ENCODE measurements around the gene PTPN14. TPM values are rescaled to one million over a fixed set of nuclear protein-coding genes. Genes with fewer than 3 reads are reported as not detected.

PTPN14 gene
- total RNA-seq, 1 donor from 2014 or later = 3.2 TPM

GRCh38 chr1:214459895-214460294 is 91.5 kb downstream of the PTPN14 start:
- ATAC-seq = no peak
- no peak for DNase-seq (ENCODE audit: low spot score)

GRCh38 chr1:214458541-214458940 is 92.9 kb downstream of the PTPN14 start:
- DNase-seq (ENCODE audit: low spot score) (no peak), ATAC-seq (no peak)

DNA sequence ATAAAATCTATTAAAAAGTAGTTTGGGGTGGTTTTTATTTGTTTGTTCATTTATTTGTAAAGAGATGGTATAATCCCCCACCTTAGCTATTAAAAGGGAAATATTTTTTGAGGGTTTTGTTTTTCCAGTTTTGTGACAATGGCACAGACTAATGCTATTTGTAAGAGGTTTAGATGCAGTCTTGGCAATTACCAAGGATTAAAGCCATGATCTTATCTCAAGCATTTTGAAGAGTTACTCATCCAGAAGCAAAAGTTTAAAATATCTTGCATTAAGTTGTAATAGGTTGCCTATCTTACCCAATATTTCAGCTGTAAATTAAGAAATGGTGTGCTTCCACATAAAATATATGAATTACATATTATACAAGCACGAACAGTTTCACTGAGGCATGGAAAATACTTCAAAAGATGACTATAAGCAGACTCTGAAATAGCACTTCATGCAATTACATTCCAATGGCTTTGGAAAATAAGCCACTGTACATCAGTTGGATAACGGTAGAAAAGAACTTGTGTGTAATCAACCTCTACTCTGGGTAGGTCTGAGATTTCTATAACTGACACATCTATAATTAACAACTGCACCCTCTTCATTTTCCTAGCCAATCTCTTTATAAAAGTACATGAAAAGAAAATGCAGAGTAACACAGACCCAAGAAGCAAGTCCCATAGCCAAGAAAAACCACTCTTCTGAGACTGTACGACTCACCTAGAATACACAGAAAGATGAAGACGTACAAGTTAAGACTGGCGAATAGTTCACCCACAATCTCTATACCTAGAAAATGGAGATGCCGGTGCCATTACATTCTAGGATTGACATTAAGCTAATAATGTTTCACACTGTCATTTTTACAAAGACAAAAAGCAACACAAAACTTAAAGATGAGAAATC is 95.2 kb downstream of the PTPN14 start:
- DNase-seq (ENCODE audit: low spot score) (no peak), ATAC-seq (no peak)

DNA sequence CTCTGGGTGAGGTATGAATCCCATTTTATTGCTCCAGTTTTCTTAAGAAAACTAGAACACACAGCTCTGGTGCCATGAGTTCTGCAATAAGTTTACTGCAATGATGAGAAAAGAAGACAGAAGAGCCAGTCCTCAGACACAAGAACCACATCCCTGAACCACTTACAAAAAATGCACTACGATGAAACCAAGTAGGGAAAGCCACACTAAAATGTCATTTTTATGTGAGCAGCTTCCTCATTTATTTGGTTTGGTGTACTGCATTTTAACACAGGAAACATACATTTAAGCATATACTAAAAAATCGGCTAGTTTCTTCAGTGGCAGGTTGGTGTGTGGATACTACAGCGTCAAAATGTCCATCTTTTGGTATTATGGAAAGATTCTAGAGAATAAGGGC is 95.9 kb downstream of the PTPN14 start:
- ATAC-seq = no peak
- DNase-seq (ENCODE audit: low spot score) = no peak

DNA sequence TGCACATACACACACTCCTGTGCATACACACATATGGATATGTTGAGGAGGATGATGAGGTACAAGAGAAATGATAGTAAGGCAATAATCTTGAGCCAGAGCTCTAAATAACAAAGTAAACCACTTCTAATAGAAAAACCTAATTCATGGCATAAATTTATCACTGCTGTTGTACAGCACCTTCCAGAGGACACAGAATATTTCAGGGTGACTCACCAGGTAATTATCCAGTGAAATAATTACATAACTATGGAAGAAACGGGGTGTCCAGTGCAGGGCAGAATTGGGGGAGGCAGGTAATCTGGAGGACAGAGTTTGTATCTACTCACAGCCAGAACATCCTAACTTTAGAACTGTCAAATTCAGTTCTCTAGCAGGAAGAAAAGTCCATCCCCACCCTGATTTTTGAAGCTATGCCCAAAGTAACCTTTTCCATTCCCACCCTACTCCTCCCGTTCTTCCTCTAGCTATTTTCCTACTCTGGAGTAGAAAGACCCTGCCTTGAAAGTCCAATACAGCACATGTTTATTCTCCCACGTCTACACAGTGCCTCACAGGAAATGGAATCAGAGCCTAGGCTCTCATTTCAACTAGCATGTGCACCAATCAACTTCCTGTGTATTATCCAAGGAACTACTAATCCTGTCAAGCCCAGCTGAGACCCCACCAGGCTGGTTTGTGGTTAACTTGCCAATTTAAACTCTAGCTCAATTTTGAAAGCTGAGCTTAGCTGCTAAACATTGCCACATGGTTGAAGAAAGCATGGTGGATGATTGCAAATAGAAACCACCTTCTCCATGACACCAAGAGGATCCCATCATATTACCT is 96.6 kb downstream of the PTPN14 start:
- ATAC-seq = no peak
- no peak for DNase-seq (ENCODE audit: low spot score)

DNA sequence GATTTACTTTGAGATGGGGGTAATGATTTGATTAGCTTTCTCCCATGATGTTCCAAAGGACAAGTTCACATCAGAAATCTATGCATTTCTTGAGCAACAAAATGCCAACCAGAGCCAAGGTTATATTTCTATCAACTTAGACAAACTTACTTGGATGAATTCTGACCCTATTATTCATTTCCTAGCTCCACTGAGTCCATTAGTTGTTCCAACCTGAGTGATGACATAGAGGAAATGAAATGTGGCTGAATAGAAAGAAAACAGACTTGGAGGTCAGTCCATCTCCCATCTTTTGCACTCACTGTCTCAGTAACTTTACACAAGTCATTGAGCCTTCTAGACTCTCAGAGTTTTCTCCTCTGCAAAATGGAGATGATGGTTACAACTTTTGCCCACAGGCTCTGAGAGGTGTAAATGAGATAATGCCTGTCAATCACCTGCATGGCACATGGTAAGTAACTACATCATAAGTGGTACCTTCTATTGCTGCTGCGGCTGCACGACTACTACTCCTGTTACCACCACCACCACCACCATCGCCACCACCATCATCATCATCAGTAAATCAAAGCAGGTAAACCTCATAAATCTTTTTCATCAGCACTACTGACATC is 98.2 kb downstream of the PTPN14 start:
- ATAC-seq (no peak), DNase-seq (ENCODE audit: low spot score) (no peak)

- no peak for ATAC-seq
- DNase-seq (ENCODE audit: low spot score) = no peak
Observed at GRCh38 chr1:214452152-214452784, 99.1 kb downstream of the PTPN14 start.

- no peak for ATAC-seq
- no peak for DNase-seq (ENCODE audit: low spot score)
Observed at GRCh38 chr1:214451596-214451995, 99.8 kb downstream of the PTPN14 start.

- no peak for ATAC-seq
Observed at GRCh38 chr1:214449371-214449770, 102.0 kb downstream of the PTPN14 start.

DNA sequence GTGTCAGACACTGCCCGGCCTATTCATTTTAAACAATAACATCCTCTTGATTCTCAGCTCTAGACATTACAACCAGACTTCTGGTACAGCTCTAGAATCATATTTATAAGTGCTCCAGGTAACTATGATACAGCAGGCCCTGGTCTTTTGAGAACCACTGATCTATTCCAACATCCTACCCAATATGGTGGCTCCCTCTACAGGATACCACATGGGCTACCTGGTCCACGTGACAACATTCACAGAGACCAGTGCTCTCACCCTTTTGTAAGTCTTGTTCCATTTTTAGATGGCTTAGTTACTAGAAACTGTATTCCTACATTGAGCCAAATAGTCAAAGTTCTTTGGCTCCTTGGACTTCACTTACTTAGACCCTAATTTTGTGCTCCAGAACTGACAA is 102.9 kb downstream of the PTPN14 start:
- ATAC-seq = no peak

More at GRCh38 chr1:214449371-214449770, 102.0 kb downstream of the PTPN14 start:
- no peak for DNase-seq (ENCODE audit: low spot score)

DNA sequence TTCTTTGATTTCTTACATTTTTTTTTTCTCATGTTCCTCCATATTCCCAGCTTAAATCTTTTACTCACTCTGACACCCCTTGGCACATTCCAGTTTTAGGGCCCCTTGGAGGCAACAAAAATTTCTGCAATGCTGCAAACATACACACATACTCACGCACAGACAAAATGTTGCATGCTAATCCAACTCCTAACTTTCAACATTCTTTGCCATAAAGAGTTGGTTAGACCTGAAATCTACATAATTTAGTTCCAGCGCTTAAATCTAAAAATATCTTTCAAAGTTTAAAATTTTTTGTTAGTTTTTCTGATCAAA is 103.9 kb downstream of the PTPN14 start:
- ATAC-seq (no peak), DNase-seq (ENCODE audit: low spot score) (no peak)

More for the DNA sequence above, 102.9 kb downstream of the PTPN14 start:
- no peak for DNase-seq (ENCODE audit: low spot score)

GRCh38 chr1:214446772-214447556 is 104.4 kb downstream of the PTPN14 start:
- ATAC-seq (peak; percentile 21), DNase-seq (ENCODE audit: low spot score) (no peak)

DNA sequence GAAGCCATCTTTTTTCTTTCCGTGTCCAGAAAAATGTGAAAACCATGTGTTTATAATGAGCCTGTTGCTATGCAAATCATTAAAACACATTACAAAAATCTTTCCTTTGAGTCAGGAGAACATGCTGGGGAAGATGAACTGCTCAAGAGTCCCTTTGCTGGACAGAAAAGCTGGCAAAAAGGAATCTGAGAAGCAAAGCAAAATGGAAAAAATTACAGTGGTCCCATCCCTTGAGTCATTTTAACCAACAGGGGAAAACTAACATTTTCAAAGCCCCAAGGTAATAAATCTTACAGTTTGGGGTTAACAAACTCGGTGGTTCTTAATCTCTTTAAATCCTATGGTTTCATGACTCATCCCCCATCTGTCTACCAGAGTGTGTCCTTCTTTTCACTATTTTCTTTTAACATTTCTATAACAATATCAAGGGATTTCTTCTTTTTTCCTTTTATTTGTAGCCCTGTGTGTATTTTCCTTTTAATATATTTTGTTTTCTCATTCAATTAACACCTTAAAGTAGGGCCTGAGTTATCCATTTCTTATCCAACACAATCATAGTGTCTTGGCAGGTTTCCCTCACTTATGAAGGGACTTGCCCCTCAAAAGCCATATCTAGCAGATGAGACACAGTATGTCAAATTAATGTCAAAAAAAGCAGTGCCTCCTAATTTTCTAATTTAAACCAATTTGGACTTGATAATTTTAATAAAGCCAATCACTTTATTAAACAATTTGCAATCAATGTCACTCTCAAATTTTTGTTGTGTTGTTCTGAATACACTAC is 105.4 kb downstream of the PTPN14 start:
- no peak for ATAC-seq

GRCh38 chr1:214445199-214445598 is 106.2 kb downstream of the PTPN14 start:
- no peak for DNase-seq (ENCODE audit: low spot score)
- no peak for ATAC-seq

More for the DNA sequence above, 105.4 kb downstream of the PTPN14 start:
- DNase-seq (ENCODE audit: low spot score) = no peak

- no peak for DNase-seq (ENCODE audit: low spot score)
- ATAC-seq = no peak
Observed at GRCh38 chr1:214444182-214444939, 107.0 kb downstream of the PTPN14 start.

- ATAC-seq (no peak), DNase-seq (ENCODE audit: low spot score) (no peak)
Observed at GRCh38 chr1:214441119-214441518, 110.3 kb downstream of the PTPN14 start.

- ATAC-seq (peak; percentile 10), DNase-seq (ENCODE audit: low spot score) (no peak)
Observed at GRCh38 chr1:214440219-214440965, 111.0 kb downstream of the PTPN14 start.

Data from left lobe of liver (tissue), 2 donors.